ENCODE data around the gene ATP6V1E1.

DNA sequence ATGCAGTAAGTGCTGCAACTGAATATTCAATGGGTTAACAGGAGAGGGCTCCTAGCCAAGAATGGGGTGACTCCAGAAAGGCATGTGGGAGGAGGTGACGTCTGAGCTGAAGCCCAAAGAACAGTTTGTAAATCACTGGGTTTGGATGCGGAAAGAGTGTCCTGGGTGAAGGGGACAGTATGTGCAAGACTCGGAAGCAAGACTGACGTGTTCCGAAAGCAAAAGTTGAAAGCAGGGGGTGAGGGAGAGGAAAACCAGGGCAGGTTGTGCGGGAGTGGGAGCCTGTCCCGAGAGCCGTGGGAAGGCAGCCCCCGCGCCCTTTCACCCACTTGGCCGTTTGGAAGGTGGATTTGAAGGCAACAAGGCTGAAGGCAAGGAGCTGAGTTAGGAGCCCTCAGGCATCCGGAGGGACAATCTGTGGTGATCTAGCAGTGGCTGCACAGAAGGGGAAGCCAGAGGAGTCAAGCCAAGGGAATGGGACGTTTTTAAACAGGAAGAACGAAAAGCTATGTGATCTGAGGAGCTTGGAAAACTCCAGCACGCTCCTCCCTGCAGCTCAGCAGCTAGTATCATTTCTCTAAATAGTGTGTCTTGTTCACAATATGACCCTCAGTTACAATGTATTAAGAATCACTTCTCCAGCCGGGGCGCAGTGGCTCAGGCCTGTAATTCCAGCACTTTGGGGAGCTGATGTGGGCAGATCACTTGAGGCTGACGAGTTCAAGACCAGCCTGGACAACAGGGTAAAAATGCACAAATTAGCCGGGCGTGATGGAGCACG is 57.5 kb downstream of the ATP6V1E1 start:
- TF ChIP-seq POLR2A (IDR thresholded peaks at IDR 0.05) (no peak), CTCF (IDR thresholded peaks at IDR 0.05) (no peak)

Measured in thyroid gland (tissue), 4 donors.